Endothelial cell of umbilical vein (primary cell): ENCODE results near the gene XPNPEP2. TPM values are rescaled to one million over a fixed set of nuclear protein-coding genes. Genes with fewer than 3 reads are reported as not detected.

Experiments used
- BruUV-seq: library from RNA; stranded (reverse); fragments of 400-500 nt; replicated peaks from 2 replicates; lab custom pipeline; 2021; lab: Mats Ljungman, UMichigan
- CTCF ChIA-PET: fragments of 300-600, 350-600 bp; sonication (Branson Sonifier 250); formaldehyde crosslinking; loops from one replicate; lab custom pipeline; 2021; ENCODE audit warnings: antibody characterized with exemption, inconsistent platforms; lab: Charles Lee
- POLR2A ChIA-PET: fragments of 300-600, 350-600 bp; sonication (Branson Sonifier 250); formaldehyde crosslinking; loops from one replicate; lab custom pipeline; 2021; ENCODE audit warnings: antibody characterized with exemption, inconsistent platforms; lab: Charles Lee
- DNase-seq: peaks from one replicate; pipeline ENCODE4 v3.0.0-alpha.2; 2011; ENCODE audit warnings: low read depth, low spot score
- FAIRE-seq: peaks from 2 replicates; lab custom pipeline; 2011; peaks lifted over from hg19 to GRCh38; lab: Jason Lieb, UNC
- H2AFZ ChIP-seq: 2 replicates; pipeline ENCODE4 v1.6.0; 2012; ENCODE audit warnings: low read depth, low read length, control low read depth, inconsistent platforms
- H3K27ac ChIP-seq: 2 replicates; pipeline ENCODE4 v1.5.1; 2011; ENCODE audit warnings: low read depth, mild to moderate bottlenecking, control low read depth, low read length, moderate library complexity; ENCODE audit not compliant: insufficient read depth
- H3K27me3 ChIP-seq, 2 experiments: 2 replicates each; pipeline versions ENCODE4 v1.6.0 to v1.6.1; 2011; ENCODE audit warnings: low read length in 2 of 2, mixed read lengths in 1 of 2; ENCODE audit not compliant: control insufficient read depth in 2 of 2, insufficient read depth in 2 of 2
- H3K36me3 ChIP-seq, 2 experiments: 2 replicates in 1 of 2; 3 replicates in 1 of 2; pipeline ENCODE4 v1.5.1; 2011; ENCODE audit warnings: low read length in 2 of 2, mild to moderate bottlenecking in 1 of 2, moderate library complexity in 1 of 2; ENCODE audit not compliant: control insufficient read depth in 2 of 2, insufficient read depth in 2 of 2; ENCODE audit errors: extremely low read depth in 1 of 2
- H3K4me1 ChIP-seq: 3 replicates; pipeline ENCODE4 v1.5.1; 2011; ENCODE audit warnings: mild to moderate bottlenecking, low read length; ENCODE audit not compliant: control insufficient read depth, insufficient read depth; ENCODE audit errors: extremely low read depth
- H3K4me2 ChIP-seq: 2 replicates; pipeline ENCODE4 v1.6.1; 2011; ENCODE audit warnings: low read length, control low read depth, mixed read lengths; ENCODE audit not compliant: insufficient read depth
- H3K4me3 ChIP-seq, 3 experiments: fragments of 200-600 bp in 1 of 3; sonication (generic), shearing (Covaris generic) in 1 of 3; replicated peaks in 1 of 3; 2 replicates each; pipeline ENCODE4 v1.5.1; 2011 to 2016; ENCODE audit warnings: control low read depth in 3 of 3, low read length in 3 of 3, mild to moderate bottlenecking in 2 of 3, inconsistent platforms in 1 of 3, low read depth in 1 of 3, moderate library complexity in 1 of 3; ENCODE audit not compliant: insufficient read depth in 1 of 3
- H3K79me2 ChIP-seq: 2 replicates; pipeline ENCODE4 v1.6.0; 2012; ENCODE audit warnings: low read length, inconsistent platforms; ENCODE audit not compliant: control insufficient read depth, insufficient read depth
- H3K9ac ChIP-seq: replicated peaks from 2 replicates; pipeline ENCODE3; 2011; ENCODE audit warnings: low read length, control low read depth; ENCODE audit not compliant: insufficient read depth; ENCODE audit errors: extremely low read depth
- H3K9me1 ChIP-seq: replicated peaks from 3 replicates; pipeline ENCODE4 v1.6.0; 2011; ENCODE audit warnings: mild to moderate bottlenecking, low read length; ENCODE audit not compliant: control insufficient read depth, insufficient read depth; ENCODE audit errors: extremely low read depth
- H3K9me3 ChIP-seq: replicated peaks from 2 replicates; pipeline ENCODE4 v1.5.1; 2012; ENCODE audit warnings: low read length, inconsistent platforms; ENCODE audit not compliant: control insufficient read depth, insufficient read depth
- H4K20me1 ChIP-seq: replicated peaks from 2 replicates; pipeline ENCODE3; 2011; ENCODE audit warnings: mild to moderate bottlenecking, low read length; ENCODE audit not compliant: control insufficient read depth, insufficient read depth; ENCODE audit errors: extremely low read depth
- FOS ChIP-seq: IDR thresholded peaks from 2 replicates; pipeline ENCODE4 v1.6.1; 2011; ENCODE audit warnings: mild to moderate bottlenecking, low read length, moderate library complexity, borderline replicate concordance; ENCODE audit not compliant: insufficient read depth
- GATA2 ChIP-seq: IDR thresholded peaks from 2 replicates; pipeline ENCODE4 v1.7.0; 2011; ENCODE audit warnings: low read depth, mild to moderate bottlenecking, moderate library complexity, mixed read lengths, low read length; ENCODE audit not compliant: insufficient read length, insufficient read depth
- JUN ChIP-seq: IDR thresholded peaks from 2 replicates; pipeline ENCODE4 v1.6.1; 2011; ENCODE audit warnings: borderline replicate concordance, low read depth; ENCODE audit not compliant: insufficient read length, insufficient read depth
- POLR2A ChIP-seq: IDR thresholded peaks from 2 replicates; pipeline ENCODE4 v1.6.1; 2012; ENCODE audit warnings: low read depth, mild to moderate bottlenecking, control low read depth, low read length
- dilution Hi-C: fragments of 300-500 bp; cut with MboI; formaldehyde crosslinking; loops from one replicate; pipeline ENCODE4 v1.15.0; 2019; ENCODE audit warnings: low sequenced_read_pairs; ENCODE audit not compliant: extremely low pct_ligation_motif_present
- intact Hi-C: fragments of 100-400 bp; cut with micrococcal nuclease; formaldehyde crosslinking; loops from one replicate; pipeline ENCODE4 v1.10.0; 2022
- polyA plus RNA-seq, 4 experiments: library from polyadenylated mRNA; depleted of rRNA in 3 of 4; stranded (reverse) in 3 of 4; unstranded in 1 of 4; fragments of >200 nt; gene quantifications; 2 replicates each; pipeline versions ENCODE4 v1.2.1 to v1.2.3, GENCODE V29; 2011 to 2012; ENCODE audit warnings: missing spikeins in 1 of 4
- total RNA-seq: library from RNA; stranded (reverse); gene quantifications from 2 replicates; pipeline ENCODE4 v1.2.3, GENCODE V29; 2021
- TF ChIP-seq, protein P1 (sequence below): IDR thresholded peaks from 2 replicates; pipeline ENCODE4 v1.6.1; 2011; ENCODE audit not compliant: insufficient read depth, insufficient read length

The XPNPEP2 gene
- total and polyA plus RNA-seq, 2 donors (not counting 3 experiments of a cell fraction or from before 2014, with no cell fraction given) = 0.04 TPM; not detected in 1

GRCh38 chrX:129804806-129805205 lies 66.0 kb downstream of the XPNPEP2 start:
- H3K36me3 ChIP-seq = peaks cover 0 to 2% of the 10 kb centered on the region in 2 experiments
- TF ChIP-seq FOS = no peak
- TF ChIP-seq JUN = no peak
- BruUV-seq = no TSS peak
- H4K20me1 ChIP-seq = no peaks in the 10 kb centered on the region
- FAIRE-seq (no peak), DNase-seq (no peak)
- H3K27ac ChIP-seq = no peak overlapping the region
- H3K79me2 ChIP-seq = no peaks in the 10 kb centered on the region
- H3K4me3 ChIP-seq = no peak overlapping the region
- H3K27me3 ChIP-seq = no peaks in the 10 kb centered on the region
- H3K4me2 ChIP-seq = no peak overlapping the region
- CTCF ChIA-PET = no interaction called here
- dilution Hi-C loops (no loop called here), intact Hi-C loops (no loop called here)
- POLR2A ChIA-PET = no interaction called here
- H3K9ac ChIP-seq = no peak overlapping the region
- no peak overlapping the region for H2AFZ ChIP-seq
- no peaks in the 10 kb centered on the region for H3K9me3 ChIP-seq
- H3K4me1 ChIP-seq = no peaks in the 10 kb centered on the region
- no peaks in the 10 kb centered on the region for H3K9me1 ChIP-seq

DNA sequence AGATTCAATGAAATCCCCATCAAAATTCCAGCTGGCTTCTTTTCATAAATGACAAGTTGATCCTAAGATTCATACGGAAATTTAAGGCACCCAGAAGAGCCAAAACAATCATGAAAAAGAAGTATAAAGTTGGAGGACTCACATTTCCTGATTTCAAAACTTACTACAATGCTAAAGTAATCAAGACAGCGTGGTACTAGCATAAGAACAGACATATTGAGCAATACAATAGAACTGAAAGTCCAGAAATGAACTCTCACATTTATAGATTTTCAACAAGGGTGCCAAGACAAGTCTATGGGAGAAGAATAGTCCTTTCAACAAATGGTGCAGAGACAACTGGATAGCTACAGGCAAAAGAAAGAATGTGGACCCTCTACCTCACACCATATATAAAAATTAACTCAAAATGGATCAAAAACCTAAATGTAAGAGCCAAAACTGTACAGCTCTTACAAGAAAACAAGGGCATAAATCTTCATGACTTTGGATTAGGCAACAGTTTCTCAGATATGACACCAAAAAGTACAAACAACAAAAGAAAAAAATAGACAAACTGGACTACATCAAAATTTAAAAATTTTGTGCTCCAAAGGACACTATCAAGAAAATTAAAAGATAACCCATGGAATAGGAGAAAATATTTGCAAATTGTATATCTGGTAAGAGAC lies 69.5 kb downstream of the XPNPEP2 start:
- dilution Hi-C loops = no loop called here

More for the DNA sequence above, 69.5 kb downstream of the XPNPEP2 start:
- ChIA-PET POLR2A (no interaction called here), CTCF (interaction anchor here (2.0 kb wide), 1 partner anchor 15 kb away, joined by 6 read pairs; no protein-coding TSS in a partner anchor)
- DNase-seq (no peak), FAIRE-seq (peak; percentile 28)
- no peaks in the 10 kb centered on the region for H3K79me2 ChIP-seq
- H3K36me3 ChIP-seq = peaks cover 4 to 6% of the 10 kb centered on the region in 2 experiments
- no peaks in the 10 kb centered on the region for H3K9me3 ChIP-seq
- H4K20me1 ChIP-seq = no peaks in the 10 kb centered on the region
- H3K4me3 ChIP-seq = no peak overlapping the region
- H3K27ac ChIP-seq = no peak overlapping the region
- no peak for TF ChIP-seq GATA2
- TF ChIP-seq, protein P1, sequence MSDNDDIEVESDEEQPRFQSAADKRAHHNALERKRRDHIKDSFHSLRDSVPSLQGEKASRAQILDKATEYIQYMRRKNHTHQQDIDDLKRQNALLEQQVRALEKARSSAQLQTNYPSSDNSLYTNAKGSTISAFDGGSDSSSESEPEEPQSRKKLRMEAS = no peak
- TF ChIP-seq JUN = no peak
- no peak for TF ChIP-seq POLR2A
- TF ChIP-seq FOS = no peak
- no peak overlapping the region for H3K4me2 ChIP-seq
- intact Hi-C loops = loop anchor here (2.0 kb wide), 1 partner anchor 49 kb away; no protein-coding TSS in a partner anchor
- H3K4me1 ChIP-seq = no peaks in the 10 kb centered on the region
- no peak overlapping the region for H2AFZ ChIP-seq
- no peak overlapping the region for H3K9ac ChIP-seq
- no peaks in the 10 kb centered on the region for H3K9me1 ChIP-seq
- no TSS peak for BruUV-seq
- H3K27me3 ChIP-seq = no peaks in the 10 kb centered on the region
